MM.1S (cell line): ENCODE results near the gene KMT5C.

Experiments
- EZH2phosphoT487 ChIP-seq: fragments of 300-600 bp; sonication (generic); IDR thresholded peaks from 2 replicates; pipeline ENCODE4 v1.6.1; 2018; ENCODE audit warnings: antibody characterized with exemption, low read length
- TF ChIP-seq, protein P1 (sequence below): fragments of 300-600 bp; sonication (generic); IDR thresholded peaks from 2 replicates; pipeline ENCODE4 v1.5.1; 2016; ENCODE audit warnings: antibody characterized with exemption, low read length, mixed read lengths

- TF ChIP-seq, protein P1, sequence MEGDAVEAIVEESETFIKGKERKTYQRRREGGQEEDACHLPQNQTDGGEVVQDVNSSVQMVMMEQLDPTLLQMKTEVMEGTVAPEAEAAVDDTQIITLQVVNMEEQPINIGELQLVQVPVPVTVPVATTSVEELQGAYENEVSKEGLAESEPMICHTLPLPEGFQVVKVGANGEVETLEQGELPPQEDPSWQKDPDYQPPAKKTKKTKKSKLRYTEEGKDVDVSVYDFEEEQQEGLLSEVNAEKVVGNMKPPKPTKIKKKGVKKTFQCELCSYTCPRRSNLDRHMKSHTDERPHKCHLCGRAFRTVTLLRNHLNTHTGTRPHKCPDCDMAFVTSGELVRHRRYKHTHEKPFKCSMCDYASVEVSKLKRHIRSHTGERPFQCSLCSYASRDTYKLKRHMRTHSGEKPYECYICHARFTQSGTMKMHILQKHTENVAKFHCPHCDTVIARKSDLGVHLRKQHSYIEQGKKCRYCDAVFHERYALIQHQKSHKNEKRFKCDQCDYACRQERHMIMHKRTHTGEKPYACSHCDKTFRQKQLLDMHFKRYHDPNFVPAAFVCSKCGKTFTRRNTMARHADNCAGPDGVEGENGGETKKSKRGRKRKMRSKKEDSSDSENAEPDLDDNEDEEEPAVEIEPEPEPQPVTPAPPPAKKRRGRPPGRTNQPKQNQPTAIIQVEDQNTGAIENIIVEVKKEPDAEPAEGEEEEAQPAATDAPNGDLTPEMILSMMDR: no peak
- no peak for TF ChIP-seq EZH2phosphoT487
These were observed 52.3 kb downstream of the KMT5C start for GRCh38 chr19:55391702-55392615.
